ENCODE measurements around the gene PSMD7.

Gene PSMD7

DNA sequence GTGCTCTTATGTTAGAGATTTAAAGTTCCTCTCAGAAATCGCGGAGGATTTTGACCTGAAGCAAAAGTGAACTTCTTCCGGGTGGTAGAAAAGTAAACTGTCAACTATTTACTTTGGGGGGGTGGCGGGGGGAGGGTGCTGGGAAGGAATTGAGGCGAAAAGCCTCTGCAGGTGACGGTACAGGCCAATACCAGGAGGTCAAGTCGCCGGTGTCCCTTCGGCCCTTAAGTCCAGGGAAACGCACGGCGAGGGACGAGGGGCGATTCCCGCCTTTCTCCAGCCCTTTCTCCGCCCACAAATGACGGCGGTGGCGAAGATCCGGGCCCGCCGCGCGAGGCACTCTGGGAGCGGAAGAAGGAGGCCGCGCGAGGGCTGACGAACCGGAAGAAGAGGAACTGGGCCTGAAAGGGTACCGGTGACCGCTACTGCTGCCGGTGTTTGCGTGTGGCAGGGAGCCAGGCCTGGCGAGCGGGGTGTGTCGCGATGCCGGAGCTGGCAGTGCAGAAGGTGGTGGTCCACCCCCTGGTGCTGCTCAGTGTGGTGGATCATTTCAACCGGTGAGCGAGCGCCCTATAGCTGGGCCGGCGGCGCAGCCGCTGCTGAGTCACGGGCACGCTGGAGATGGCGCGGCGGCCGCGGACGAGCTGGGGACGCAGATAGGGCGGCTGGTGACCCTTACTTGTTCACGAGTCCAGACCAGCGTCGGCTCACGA, at the start of gene PSMD7:
TSS of gene PSMD7 (plus strand) at position 383 of the 713 bp plus-strand sequence. CDS start at position 484, 101 bp downstream.
- peak; percentile 84 for DNase-seq

DNA sequence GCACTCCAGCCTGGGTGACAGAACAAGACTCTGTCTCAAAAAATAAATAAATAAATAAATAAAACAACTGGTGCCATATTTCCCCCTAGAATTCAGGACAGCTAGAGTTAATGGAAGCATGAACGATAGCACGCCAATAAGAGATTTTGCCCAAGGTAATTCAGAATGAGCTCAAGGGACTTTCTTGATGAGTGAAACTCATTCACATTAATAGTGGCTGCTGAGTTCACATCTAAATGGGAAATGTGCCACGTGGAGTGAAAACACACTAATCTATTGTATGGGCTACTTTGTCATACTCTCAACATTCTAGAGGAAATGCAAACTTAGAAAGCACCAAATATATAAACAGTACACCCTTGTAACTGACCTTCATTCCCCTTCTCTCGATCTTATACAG, 47.4 kb upstream of the PSMD7 start:
- DNase-seq: no peak

DNA sequence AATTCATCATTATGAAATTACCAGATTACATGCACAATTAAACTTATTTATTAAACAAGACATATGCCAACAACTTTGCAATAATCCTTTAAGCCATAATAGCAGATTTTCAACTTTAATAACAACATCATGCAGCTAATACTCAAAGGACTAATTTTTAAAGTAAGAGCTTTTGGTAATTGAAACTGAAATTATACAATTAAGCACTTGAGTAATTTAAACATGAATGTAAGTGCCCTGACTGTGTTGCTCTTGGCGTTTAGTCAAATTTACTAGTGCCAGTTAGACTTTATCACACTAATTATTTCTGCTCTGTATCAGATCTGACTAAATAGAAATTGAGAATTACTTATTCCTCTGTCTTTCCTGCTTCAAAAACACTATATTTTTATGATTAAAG, 46.8 kb upstream of the PSMD7 start:
- no peak for DNase-seq

- DNase-seq: no peak
Observed at GRCh38 chr16:74252329-74252728, 44.3 kb upstream of the PSMD7 start.

GRCh38 chr16:74253161-74253938, 43.3 kb upstream of the PSMD7 start:
- DNase-seq: no peak

- DNase-seq: no peak
Observed at GRCh38 chr16:74257061-74257460, 39.6 kb upstream of the PSMD7 start.

- DNase-seq: no peak
Observed at GRCh38 chr16:74261068-74261467, 35.5 kb upstream of the PSMD7 start.

DNA sequence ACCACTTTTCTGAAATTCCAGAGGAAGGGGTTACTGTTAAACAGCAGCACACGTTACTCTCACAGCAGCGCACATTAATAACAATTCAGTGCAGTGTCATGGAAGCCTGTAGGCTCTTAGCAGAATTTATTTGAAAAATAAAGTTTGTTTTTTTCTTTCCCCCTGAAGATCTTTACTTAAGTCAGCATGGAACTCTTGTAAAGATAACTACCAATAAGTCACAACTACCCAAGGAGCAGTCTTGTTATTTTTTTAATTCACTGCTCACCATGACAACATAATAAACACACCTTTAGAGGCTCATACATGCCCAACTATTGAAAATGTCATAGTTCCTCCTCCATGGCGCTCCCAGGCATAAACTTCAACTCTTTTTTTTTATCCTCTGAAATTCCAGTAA, 31.8 kb upstream of the PSMD7 start:
- no peak for DNase-seq

- DNase-seq: peak; percentile 63
Observed at GRCh38 chr16:74268372-74268782, 28.2 kb upstream of the PSMD7 start.

DNA sequence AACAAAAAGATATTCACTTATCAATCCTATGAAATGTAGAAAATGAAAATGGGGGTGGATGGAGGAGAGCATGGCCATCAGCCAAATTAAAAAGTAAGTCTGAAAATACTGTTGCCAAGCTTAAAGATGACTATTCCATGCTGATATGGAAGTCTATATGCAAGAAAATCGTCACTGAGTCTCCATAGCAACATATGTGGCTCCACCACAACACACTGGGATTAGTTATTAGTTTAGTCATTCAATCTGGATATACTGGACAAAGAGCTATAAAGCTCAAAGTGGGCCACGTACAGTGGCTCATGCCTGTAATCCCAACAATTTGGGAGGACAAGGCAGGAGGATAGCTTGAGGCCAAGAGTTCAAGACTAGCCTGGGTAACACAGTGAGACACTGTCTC, 24.7 kb upstream of the PSMD7 start:
- no peak for DNase-seq

DNA sequence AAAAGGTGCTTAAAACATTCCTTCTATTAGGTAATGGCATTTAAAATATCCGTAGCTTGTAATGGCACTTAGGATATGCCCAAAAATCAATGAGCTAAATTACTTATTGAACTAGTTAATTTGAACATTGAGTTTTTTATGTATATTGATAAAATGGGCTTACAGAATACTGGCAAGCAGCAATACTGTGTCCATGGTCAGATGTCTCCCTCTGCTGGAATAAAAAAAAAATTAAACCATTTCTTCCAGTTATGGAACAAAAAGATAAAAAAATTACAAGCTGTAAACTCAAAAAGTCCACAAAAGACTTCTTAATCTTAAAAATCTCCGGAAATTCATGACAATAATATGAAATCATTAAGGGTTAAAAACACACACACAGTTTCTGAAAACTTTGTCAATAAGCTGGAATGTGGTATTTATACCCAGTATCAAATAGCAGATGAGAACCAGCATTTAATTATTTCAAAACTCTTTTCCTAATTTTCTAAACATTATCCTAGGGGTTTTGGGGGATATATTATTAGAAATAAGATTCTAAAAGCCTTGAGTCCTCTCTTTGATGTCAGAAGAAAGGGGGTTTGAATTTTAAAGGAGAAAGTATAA, 21.5 kb upstream of the PSMD7 start:
- DNase-seq: no peak

- no peak for DNase-seq
Observed at GRCh38 chr16:74275711-74276110, 20.9 kb upstream of the PSMD7 start.

GRCh38 chr16:74277974-74278373, 18.6 kb upstream of the PSMD7 start:
- DNase-seq: no peak

GRCh38 chr16:74279266-74279665, 17.3 kb upstream of the PSMD7 start:
- no peak for DNase-seq

- no peak for DNase-seq
Observed at GRCh38 chr16:74279805-74280204, 16.8 kb upstream of the PSMD7 start.

GRCh38 chr16:74280448-74280847, 16.2 kb upstream of the PSMD7 start:
- no peak for DNase-seq

DNA sequence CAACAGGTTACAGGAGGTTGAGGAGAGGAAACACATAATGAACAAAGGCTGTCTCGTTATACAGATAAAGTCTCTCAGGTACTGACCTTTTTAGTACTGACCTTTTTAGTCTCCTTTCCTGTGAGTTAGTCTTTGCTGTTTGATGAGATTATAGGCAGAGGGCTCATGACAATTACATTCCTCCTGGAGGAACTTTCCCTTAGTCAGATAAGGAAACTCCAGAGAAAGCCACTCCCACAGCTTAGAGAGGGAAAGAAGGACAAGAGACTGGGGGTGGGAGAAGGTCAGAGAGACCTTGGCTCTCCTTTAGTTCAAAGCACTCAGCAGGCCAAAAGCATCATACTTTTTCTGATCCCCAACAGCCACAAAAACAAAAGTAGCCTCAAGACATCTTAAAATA, 15.3 kb upstream of the PSMD7 start:
- no peak for DNase-seq

DNA sequence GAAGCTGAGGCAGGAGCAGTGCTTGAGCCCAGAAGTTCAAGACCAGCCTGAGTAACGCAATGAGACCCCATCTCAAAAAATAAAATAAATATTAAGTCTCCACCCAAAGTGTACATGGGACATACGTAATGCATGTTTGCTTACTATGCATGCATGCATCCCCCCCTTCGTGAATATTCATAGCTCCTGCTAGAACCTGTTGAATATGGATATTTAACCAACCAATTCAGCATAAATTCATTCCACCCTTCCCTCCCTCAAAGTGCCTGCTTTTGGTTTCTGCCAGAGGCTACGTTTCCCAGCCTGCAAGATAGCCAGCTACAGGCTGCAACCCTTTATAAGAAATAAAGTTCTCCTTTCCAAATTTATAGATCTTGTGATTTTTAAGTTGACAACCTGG, 12.9 kb upstream of the PSMD7 start:
- no peak for DNase-seq

DNA sequence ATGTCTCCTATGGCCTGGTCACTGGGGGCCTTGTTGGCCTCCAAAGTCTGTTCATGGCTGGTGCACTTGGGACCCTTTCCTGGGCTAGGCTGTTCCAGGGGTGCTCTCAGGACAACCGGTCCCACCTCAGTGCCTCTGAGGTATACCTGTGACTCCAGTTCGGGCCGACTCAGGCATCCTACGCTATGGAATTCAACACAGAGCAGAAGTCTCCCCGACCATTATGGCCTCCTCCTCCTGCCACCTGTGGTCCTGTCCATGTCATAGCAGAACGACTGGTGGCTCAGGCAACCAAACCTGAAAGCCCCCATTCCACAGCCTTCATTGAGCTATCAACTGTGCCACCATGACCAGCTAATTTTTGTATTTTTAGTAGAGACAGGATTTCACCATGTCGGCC, 8.5 kb upstream of the PSMD7 start:
- no peak for DNase-seq

DNA sequence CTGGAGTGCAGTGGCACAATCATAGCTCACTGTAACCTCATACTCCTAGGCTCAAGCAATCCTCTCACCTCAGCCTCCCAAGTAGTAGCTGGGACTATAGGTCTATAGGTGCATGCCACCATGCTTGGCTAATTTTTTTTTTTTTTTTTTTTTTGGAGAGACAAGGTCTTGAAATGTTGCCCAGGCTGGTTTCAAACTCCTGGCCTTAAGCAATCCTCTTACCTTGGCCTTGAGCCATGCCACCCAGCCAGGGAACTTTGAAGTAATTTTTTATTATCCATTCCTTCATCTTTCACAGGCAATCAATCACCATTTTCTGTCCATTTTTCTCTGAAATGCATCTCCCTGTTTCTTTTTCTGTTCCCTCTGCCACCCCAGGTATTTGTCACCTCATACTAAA, 6.3 kb upstream of the PSMD7 start:
- DNase-seq: no peak

DNA sequence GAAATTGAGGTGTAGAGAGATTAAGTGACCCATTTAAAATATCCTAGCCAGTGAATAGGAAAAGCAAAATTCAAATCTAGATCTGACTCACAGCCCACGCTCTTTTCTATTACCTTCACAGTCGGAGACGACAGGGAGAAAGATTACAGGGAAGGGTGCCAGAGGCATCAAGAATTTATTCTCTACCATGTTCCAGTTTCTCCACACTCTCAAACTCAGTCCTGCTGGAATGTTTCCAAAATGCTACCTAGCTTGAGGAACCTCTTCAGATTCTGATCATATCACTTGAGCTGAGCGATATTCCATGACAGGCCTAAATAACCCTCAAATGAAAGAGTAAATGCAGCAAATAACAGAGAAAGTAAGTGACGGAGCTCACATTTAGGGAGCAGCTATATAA, 5.4 kb upstream of the PSMD7 start:
- no peak for DNase-seq

GRCh38 chr16:74291577-74292208, 4.9 kb upstream of the PSMD7 start:
- DNase-seq: no peak

GRCh38 chr16:74296104-74296431, 546 bp upstream of the PSMD7 start:
- DNase-seq: peak; percentile 62

- no peak for DNase-seq
Observed at GRCh38 chr16:74297145-74297665, 591 bp downstream of the PSMD7 start.

Measured in NCI-H2227 treated with DMSO at 0.1 percent for 48 hours (cell line).